OCI-LY1 (cell line): ENCODE results near the gene ABCA4.

Experiments used
- EZH2 ChIP-seq: fragments of 200-600 bp; sonication (generic), shearing (Covaris generic); IDR thresholded peaks from 2 replicates; pipeline ENCODE4 v1.8.0; 2017; ENCODE audit warnings: borderline replicate concordance, mixed run types, mild to moderate bottlenecking, antibody characterized with exemption, low read length, moderate library complexity, mixed read lengths
- TF ChIP-seq, protein P1 (sequence below): fragments of 200-600 bp; sonication (generic), shearing (Covaris generic); IDR thresholded peaks from 2 replicates; pipeline ENCODE4 v1.5.1; 2017; ENCODE audit warnings: mild to moderate bottlenecking, antibody characterized with exemption, low read length, moderate library complexity, mixed read lengths

DNA sequence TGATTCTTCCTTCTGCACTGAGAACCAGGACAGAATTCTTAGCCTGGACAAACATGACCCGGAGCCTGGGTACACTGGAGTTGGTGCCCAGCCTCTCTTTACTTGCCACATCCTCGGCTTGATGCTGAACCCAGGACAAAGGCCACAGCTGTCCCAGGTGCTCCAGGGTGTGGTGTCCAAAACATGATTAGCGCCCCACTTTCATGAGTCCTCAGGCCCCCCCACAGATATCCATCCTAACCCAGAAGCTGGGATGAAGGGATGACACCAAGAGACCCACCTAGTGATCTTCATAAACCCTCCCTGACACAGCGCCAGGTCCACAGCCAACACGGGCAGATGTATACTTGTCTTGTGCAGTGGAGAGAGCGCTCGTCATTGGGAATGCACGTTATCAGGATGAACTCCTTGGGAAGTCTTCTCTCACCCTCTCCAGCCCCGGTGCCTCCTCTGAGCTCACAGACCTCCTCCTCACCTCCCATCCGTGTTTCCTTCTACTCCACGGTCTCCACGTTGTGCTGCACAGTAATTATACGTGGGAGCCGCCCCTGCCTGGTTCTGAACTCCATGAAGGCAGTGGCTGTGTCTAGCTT is 3.6 kb downstream of the ABCA4 start:
- no peak for TF ChIP-seq EZH2
- TF ChIP-seq, protein P1, sequence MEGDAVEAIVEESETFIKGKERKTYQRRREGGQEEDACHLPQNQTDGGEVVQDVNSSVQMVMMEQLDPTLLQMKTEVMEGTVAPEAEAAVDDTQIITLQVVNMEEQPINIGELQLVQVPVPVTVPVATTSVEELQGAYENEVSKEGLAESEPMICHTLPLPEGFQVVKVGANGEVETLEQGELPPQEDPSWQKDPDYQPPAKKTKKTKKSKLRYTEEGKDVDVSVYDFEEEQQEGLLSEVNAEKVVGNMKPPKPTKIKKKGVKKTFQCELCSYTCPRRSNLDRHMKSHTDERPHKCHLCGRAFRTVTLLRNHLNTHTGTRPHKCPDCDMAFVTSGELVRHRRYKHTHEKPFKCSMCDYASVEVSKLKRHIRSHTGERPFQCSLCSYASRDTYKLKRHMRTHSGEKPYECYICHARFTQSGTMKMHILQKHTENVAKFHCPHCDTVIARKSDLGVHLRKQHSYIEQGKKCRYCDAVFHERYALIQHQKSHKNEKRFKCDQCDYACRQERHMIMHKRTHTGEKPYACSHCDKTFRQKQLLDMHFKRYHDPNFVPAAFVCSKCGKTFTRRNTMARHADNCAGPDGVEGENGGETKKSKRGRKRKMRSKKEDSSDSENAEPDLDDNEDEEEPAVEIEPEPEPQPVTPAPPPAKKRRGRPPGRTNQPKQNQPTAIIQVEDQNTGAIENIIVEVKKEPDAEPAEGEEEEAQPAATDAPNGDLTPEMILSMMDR: no peak
